Nephron (organoid): Measurements from ENCODE around the gene DIP2C.

ENCODE experiments used
- H3K27ac Mint-ChIP-seq, 3 experiments: 2 replicates each; pipeline ENCODE4 v1.8.0; 2020; ENCODE audit warnings: mixed read lengths in 3 of 3, mild to moderate bottlenecking in 2 of 3, moderate library complexity in 1 of 3
- H3K27me3 Mint-ChIP-seq: 2 replicates; pipeline ENCODE4 v1.8.0; 2021; ENCODE audit warnings: low read depth, mild to moderate bottlenecking, moderate library complexity, mixed read lengths
- H3K36me3 Mint-ChIP-seq: 2 replicates; pipeline ENCODE4 v1.8.0; 2020; ENCODE audit warnings: low read depth, mixed read lengths
- H3K4me1 Mint-ChIP-seq: 2 replicates; pipeline ENCODE4 v1.8.0; 2020; ENCODE audit warnings: mixed read lengths
- H3K4me3 Mint-ChIP-seq, 3 experiments: 2 replicates each; pipeline ENCODE4 v1.8.0; 2020; ENCODE audit warnings: mild to moderate bottlenecking in 3 of 3, mixed read lengths in 3 of 3, moderate library complexity in 2 of 3
- H3K9me3 Mint-ChIP-seq: 2 replicates; pipeline ENCODE4 v1.8.0; 2020; ENCODE audit warnings: mixed read lengths
- TF ChIP-seq, protein P1 (sequence below), 3 experiments: fragments of 200-600 bp; sonication (generic); IDR thresholded peaks; one replicate each; pipeline ENCODE4 v1.5.0; 2021; ENCODE audit warnings: antibody characterized with exemption in 3 of 3; ENCODE audit not compliant: unreplicated experiment in 3 of 3

DIP2C gene

DNA sequence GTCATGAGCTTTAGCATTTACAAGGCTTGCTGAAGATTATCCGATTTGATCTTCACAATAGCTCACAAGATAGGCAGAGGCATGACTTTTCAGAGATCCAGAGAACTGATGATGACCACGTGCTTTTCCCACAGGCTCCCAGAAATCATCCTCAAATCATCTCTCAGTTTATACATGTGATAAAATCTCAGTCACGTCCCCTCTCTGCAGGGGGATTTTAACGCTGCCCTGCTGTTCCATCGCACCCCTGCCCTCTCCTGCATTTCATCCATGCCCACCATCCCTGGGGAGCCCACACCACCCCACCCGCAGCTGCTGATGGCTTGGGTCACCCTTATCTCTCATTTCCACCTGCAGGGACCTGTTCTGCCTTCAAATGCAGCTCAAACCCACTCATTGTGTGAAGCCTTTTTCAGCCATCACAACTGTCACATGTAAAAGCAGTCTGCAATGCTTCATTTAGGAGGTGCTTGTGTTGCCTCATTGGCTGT lies 141.8 kb downstream of the DIP2C start:
- no peaks in the 10 kb centered on the region for H3K27me3 Mint-ChIP-seq
- peak overlapping the region in 1 of 3 experiments; percentile 0 for H3K27ac Mint-ChIP-seq
- H3K9me3 Mint-ChIP-seq: no peaks in the 10 kb centered on the region
- TF ChIP-seq, protein P1, sequence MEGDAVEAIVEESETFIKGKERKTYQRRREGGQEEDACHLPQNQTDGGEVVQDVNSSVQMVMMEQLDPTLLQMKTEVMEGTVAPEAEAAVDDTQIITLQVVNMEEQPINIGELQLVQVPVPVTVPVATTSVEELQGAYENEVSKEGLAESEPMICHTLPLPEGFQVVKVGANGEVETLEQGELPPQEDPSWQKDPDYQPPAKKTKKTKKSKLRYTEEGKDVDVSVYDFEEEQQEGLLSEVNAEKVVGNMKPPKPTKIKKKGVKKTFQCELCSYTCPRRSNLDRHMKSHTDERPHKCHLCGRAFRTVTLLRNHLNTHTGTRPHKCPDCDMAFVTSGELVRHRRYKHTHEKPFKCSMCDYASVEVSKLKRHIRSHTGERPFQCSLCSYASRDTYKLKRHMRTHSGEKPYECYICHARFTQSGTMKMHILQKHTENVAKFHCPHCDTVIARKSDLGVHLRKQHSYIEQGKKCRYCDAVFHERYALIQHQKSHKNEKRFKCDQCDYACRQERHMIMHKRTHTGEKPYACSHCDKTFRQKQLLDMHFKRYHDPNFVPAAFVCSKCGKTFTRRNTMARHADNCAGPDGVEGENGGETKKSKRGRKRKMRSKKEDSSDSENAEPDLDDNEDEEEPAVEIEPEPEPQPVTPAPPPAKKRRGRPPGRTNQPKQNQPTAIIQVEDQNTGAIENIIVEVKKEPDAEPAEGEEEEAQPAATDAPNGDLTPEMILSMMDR (IDR thresholded peaks at IDR 0.05; ENCODE audit: unreplicated experiment in 3 of 3): no peak
- H3K36me3 Mint-ChIP-seq: no peaks in the 10 kb centered on the region
- peaks cover 28% of the 10 kb centered on the region for H3K4me1 Mint-ChIP-seq
- no peak overlapping the region for H3K4me3 Mint-ChIP-seq

DNA sequence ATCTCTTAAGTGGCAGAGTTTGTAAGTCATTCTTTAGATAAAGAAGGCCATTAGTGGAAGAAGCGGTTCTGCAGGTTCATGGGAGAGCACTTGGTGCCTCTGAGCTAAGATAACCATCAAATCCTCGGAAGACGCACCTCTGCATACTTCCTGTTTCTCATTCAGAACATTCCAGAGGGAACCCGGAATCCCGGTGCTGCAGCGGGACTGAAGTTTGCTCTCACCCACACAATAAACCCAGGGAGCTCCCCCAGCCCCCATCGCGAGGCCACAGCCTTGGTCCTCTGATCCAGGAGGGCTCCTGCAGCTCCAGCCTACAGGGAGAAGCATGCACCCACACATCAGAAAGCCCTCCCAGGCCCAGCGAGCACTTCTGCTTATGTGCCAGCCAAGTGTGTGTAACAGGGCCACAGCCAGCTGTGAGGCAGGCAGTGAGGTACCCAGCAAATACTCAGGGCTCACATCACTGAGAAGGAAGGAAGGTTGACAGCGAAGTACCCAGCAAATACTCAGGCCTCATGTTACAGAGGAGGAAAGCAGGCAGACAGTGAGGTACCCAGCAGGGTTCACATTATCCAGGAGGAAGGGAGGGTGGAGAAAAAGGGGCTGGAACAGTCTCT lies 142.4 kb downstream of the DIP2C start:
- H3K4me1 Mint-ChIP-seq: peaks cover 32% of the 10 kb centered on the region

DNA sequence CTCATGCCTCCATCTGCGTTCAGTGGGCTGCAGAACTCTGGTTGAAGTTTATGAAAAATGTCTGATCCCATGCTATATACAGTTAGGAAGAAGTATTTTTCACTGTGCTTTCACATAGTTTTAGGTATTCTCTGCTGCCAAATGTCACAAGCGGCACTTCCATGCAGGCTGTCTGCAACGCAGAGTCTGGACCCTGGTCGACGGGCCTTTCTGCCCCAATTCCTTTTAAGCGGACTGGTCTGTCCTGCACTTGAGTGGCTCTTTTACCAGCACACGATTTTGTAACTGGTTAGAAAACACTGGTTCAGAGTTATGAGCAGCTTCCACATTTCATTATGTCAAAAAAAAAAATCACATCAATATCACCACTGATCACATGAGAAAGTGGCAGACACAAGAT lies 143.0 kb downstream of the DIP2C start:
- H3K27me3 Mint-ChIP-seq: no peaks in the 10 kb centered on the region
- TF ChIP-seq, protein P1 (IDR thresholded peaks at IDR 0.05; ENCODE audit: unreplicated experiment in 3 of 3): no peak
- no peaks in the 10 kb centered on the region for H3K9me3 Mint-ChIP-seq
- no peaks in the 10 kb centered on the region for H3K36me3 Mint-ChIP-seq
- no peak overlapping the region for H3K4me3 Mint-ChIP-seq
- no peak overlapping the region for H3K27ac Mint-ChIP-seq
- H3K4me1 Mint-ChIP-seq: peaks cover 31% of the 10 kb centered on the region

More for the DNA sequence above, 142.4 kb downstream of the DIP2C start:
- TF ChIP-seq, protein P1 (IDR thresholded peaks at IDR 0.05; ENCODE audit: unreplicated experiment in 3 of 3): no peak
- H3K9me3 Mint-ChIP-seq: no peaks in the 10 kb centered on the region
- H3K27ac Mint-ChIP-seq: peak overlapping the region in 2 of 3 experiments; percentile 0 to 35
- no peaks in the 10 kb centered on the region for H3K36me3 Mint-ChIP-seq
- H3K27me3 Mint-ChIP-seq: no peaks in the 10 kb centered on the region
- H3K4me3 Mint-ChIP-seq: peak overlapping the region in 1 of 3 experiments; percentile 8

- TF ChIP-seq, protein P1 (IDR thresholded peaks at IDR 0.05; ENCODE audit: unreplicated experiment in 3 of 3): no peak
- Mint-ChIP-seq H3K4me1 (peaks cover 29% of the 10 kb centered on the region), H3K27ac (no peak overlapping the region), H3K27me3 (no peaks in the 10 kb centered on the region), H3K4me3 (no peak overlapping the region), H3K36me3 (no peaks in the 10 kb centered on the region), H3K9me3 (no peaks in the 10 kb centered on the region)
These were observed 145.3 kb downstream of the DIP2C start for GRCh38 chr10:543862-544822.

GRCh38 chr10:543131-543530 lies 146.3 kb downstream of the DIP2C start:
- no peaks in the 10 kb centered on the region for H3K36me3 Mint-ChIP-seq
- TF ChIP-seq, protein P1 (IDR thresholded peaks at IDR 0.05; ENCODE audit: unreplicated experiment in 3 of 3): no peak

More at GRCh38 chr10:543131-543530, 146.3 kb downstream of the DIP2C start:
- H3K4me1 Mint-ChIP-seq: peaks cover 26% of the 10 kb centered on the region
- no peaks in the 10 kb centered on the region for H3K9me3 Mint-ChIP-seq
- no peak overlapping the region for H3K27ac Mint-ChIP-seq
- H3K4me3 Mint-ChIP-seq: no peak overlapping the region
- no peaks in the 10 kb centered on the region for H3K27me3 Mint-ChIP-seq
